Natural killer cell (primary cell): ENCODE data around the gene ZNF618. TPM values are rescaled to one million over a fixed set of nuclear protein-coding genes. Genes with fewer than 3 reads are reported as not detected.

Experiments
- ATAC-seq, 3 donors: fragments of 150-1000 bp in 2 of 3; fragments of 200-7000 bp in 1 of 3; cut with Tn5 transposase; 1 replicate in 1 of 3; 2 replicates in 2 of 3; pipeline ENCODE4 v1.10.0; 2021; ENCODE audit warnings: mild to moderate bottlenecking in 2 of 3, moderate library complexity in 2 of 3
- DNase-seq, 2 donors: peaks; one replicate each; pipeline versions ENCODE4 v3.0.0 to v3.0.0-alpha.2; 2013 to 2021; ENCODE audit warnings: mixed read lengths in 1 of 2
- H3K27ac ChIP-seq: one replicate; pipeline ENCODE4 v1.5.1; 2013; ENCODE audit warnings: mild to moderate bottlenecking, low read length
- H3K27me3 ChIP-seq: one replicate; pipeline ENCODE4 v1.6.1; 2013; ENCODE audit warnings: low read length; ENCODE audit not compliant: control insufficient read depth, insufficient read depth
- H3K36me3 ChIP-seq: one replicate; pipeline ENCODE4 v1.6.1; 2013; ENCODE audit warnings: low read length; ENCODE audit not compliant: control insufficient read depth, insufficient read depth
- H3K4me1 ChIP-seq: one replicate; pipeline ENCODE4 v1.6.1; 2013; ENCODE audit warnings: low read length; ENCODE audit not compliant: control insufficient read depth, insufficient read depth
- H3K4me3 ChIP-seq: one replicate; pipeline ENCODE4 v1.5.1; 2013; ENCODE audit warnings: low read length
- H3K9me3 ChIP-seq: one replicate; pipeline ENCODE4 v1.6.1; 2013; ENCODE audit warnings: low read length; ENCODE audit not compliant: control insufficient read depth, insufficient read depth
- H3K27ac Mint-ChIP-seq, 2 donors: one replicate each; pipeline ENCODE4 v1.8.0; 2022; ENCODE audit warnings: mild to moderate bottlenecking in 2 of 2, mixed read lengths in 2 of 2, moderate library complexity in 1 of 2
- H3K27me3 Mint-ChIP-seq, 2 donors: one replicate each; pipeline ENCODE4 v1.8.0; 2022; ENCODE audit warnings: low read depth in 2 of 2, mixed read lengths in 2 of 2
- H3K36me3 Mint-ChIP-seq: one replicate; pipeline ENCODE4 v1.8.0; 2022; ENCODE audit warnings: mixed read lengths
- H3K4me1 Mint-ChIP-seq, 2 donors: one replicate each; pipeline ENCODE4 v1.8.0; 2022; ENCODE audit warnings: mixed read lengths in 2 of 2
- H3K4me3 Mint-ChIP-seq: one replicate; pipeline ENCODE4 v1.8.0; 2022; ENCODE audit warnings: mild to moderate bottlenecking, moderate library complexity, mixed read lengths
- H3K9me3 Mint-ChIP-seq, 2 donors: one replicate each; pipeline ENCODE4 v1.8.0; 2022; ENCODE audit warnings: mixed read lengths in 2 of 2
- CTCF ChIP-seq: fragments of 200-600 bp; IDR thresholded peaks from one replicate; pipeline ENCODE4 v1.8.0; 2022; ENCODE audit warnings: antibody characterized with exemption
- WGBS: methylation state at CpG from one replicate; pipeline ENCODE4 v1.1.7; 2013; ENCODE audit warnings: missing lambda C conversion rate; ENCODE audit not compliant: insufficient coverage; 5-methylcytosine and 5-hydroxymethylcytosine counted together
- intact Hi-C: fragments of 100-400 bp; cut with micrococcal nuclease; formaldehyde crosslinking; loops from one replicate; pipeline ENCODE4 v1.14.2; 2022
- total RNA-seq, 4 donors: library from RNA; stranded (reverse); fragments of 120-200 nt in 1 of 4; gene quantifications; one replicate each; pipeline versions ENCODE4 v1.2.3 to v1.2.4, GENCODE V29; 2013 to 2022

The ZNF618 gene
- total RNA-seq, 3 donors from 2014 or later (not counting 1 experiment from before 2014, with no cell fraction given): 9.2 to 10.7 (median 10.0) TPM

GRCh38 chr9:113979343-113980127 lies 103.4 kb downstream of the ZNF618 start:
- Mint-ChIP-seq H3K27me3 (no peaks in the 10 kb centered on the region), H3K9me3 (no peaks in the 10 kb centered on the region), H3K4me1 (no peaks in the 10 kb centered on the region), H3K36me3 (no peaks in the 10 kb centered on the region), H3K27ac (no peak overlapping the region), H3K4me3 (no peak overlapping the region)
- 87% methylated on average over 6 of the region's 6 CpGs for WGBS
- H3K4me3 ChIP-seq: no peak overlapping the region
- no peaks in the 10 kb centered on the region for H3K9me3 ChIP-seq
- H3K27ac ChIP-seq: no peak overlapping the region
- no peak for DNase-seq
- no peak for TF ChIP-seq CTCF
- no peaks in the 10 kb centered on the region for H3K36me3 ChIP-seq
- intact Hi-C loops: no loop called here
- no peaks in the 10 kb centered on the region for H3K4me1 ChIP-seq
- H3K27me3 ChIP-seq: no peaks in the 10 kb centered on the region
- no peak for ATAC-seq

GRCh38 chr9:113984639-113985380 lies 108.7 kb downstream of the ZNF618 start:
- Mint-ChIP-seq H3K36me3 (no peaks in the 10 kb centered on the region), H3K4me1 (no peaks in the 10 kb centered on the region), H3K27me3 (no peaks in the 10 kb centered on the region), H3K4me3 (no peak overlapping the region), H3K9me3 (no peaks in the 10 kb centered on the region), H3K27ac (no peak overlapping the region)
- WGBS: 95% methylated on average over 10 of the region's 10 CpGs
- intact Hi-C loops: no loop called here
- Histone ChIP-seq H3K27me3 (no peaks in the 10 kb centered on the region), H3K36me3 (peaks cover 4% of the 10 kb centered on the region), H3K4me3 (no peak overlapping the region), H3K9me3 (no peaks in the 10 kb centered on the region), H3K27ac (no peak overlapping the region), H3K4me1 (no peaks in the 10 kb centered on the region)
- TF ChIP-seq CTCF: no peak
- no peak for ATAC-seq
- DNase-seq: no peak

- ATAC-seq (no peak), DNase-seq (no peak)
- Mint-ChIP-seq H3K4me1 (peaks cover 0 to under 1% of the 10 kb centered on the region in 2 donors), H3K27ac (no peak overlapping the region), H3K36me3 (no peaks in the 10 kb centered on the region), H3K4me3 (no peak overlapping the region), H3K27me3 (no peaks in the 10 kb centered on the region), H3K9me3 (no peaks in the 10 kb centered on the region)
- H3K9me3 ChIP-seq: no peaks in the 10 kb centered on the region
- no peak overlapping the region for H3K27ac ChIP-seq
- no peaks in the 10 kb centered on the region for H3K4me1 ChIP-seq
- TF ChIP-seq CTCF: no peak
- no peak overlapping the region for H3K4me3 ChIP-seq
- no peaks in the 10 kb centered on the region for H3K27me3 ChIP-seq
- intact Hi-C loops: no loop called here
- WGBS: 91% methylated on average over 15 of the region's 15 CpGs
- H3K36me3 ChIP-seq: peaks cover 4% of the 10 kb centered on the region
These were observed 110.0 kb downstream of the ZNF618 start for GRCh38 chr9:113985968-113986585.
